ENCODE data around the gene ABCA9.

Gene ABCA9

DNA sequence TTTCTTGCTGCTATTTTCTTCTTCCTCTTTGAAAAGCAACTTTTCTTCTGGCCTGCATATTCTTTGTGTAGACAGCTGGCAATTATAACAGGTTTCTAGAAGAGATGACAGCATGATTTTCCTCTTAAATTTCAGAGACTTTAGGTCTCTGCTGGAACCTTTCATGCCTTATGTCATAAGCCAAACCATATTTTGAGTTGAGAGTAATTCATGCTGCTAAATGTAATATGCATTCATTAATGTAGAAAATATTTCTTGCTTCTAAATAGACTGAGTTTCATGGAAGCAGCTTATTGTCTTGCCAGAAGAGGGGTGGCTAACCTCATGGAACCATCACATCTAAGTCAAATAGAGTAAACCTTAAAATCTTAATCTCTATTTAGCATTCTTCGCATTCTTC is 25.9 kb upstream of the ABCA9 start:
- POLR2A ChIA-PET, result no interaction called here
- Histone ChIP-seq H3K4me1 (ENCODE audit: control insufficient read depth, insufficient read depth, low read length) (no peaks in the 10 kb centered on the region), H3K4me3 (ENCODE audit: low read depth, low read length) (no peak overlapping the region), H3K27ac (ENCODE audit: extremely low read depth, low read depth, low read length) (no peak overlapping the region), H3K36me3 (ENCODE audit: control insufficient read depth in 2 of 2, insufficient read depth in 1 of 2, low read length in 2 of 2) (no peaks in the 10 kb centered on the region), H3K9me3 (ENCODE audit: control insufficient read depth, insufficient read depth, low read depth, low read length) (no peaks in the 10 kb centered on the region)
- TF ChIP-seq PRDM1 (tag by site-specific recombination; IDR thresholded peaks at IDR 0.05) (no peak), ZNF423 (tag by site-specific recombination; IDR thresholded peaks at IDR 0.05) (no peak), ZNF169 (tag by site-specific recombination; IDR thresholded peaks at IDR 0.05) (no peak), KLF9 (tag by site-specific recombination; IDR thresholded peaks at IDR 0.05; ENCODE audit: low read depth) (no peak), ZNF747 (tag by site-specific recombination; IDR thresholded peaks at IDR 0.05) (no peak), ZNF624 (tag by site-specific recombination; IDR thresholded peaks at IDR 0.05) (no peak), ZNF571 (tag by site-specific recombination; IDR thresholded peaks at IDR 0.05) (no peak), ZNF292 (tag by site-specific recombination; IDR thresholded peaks at IDR 0.05; ENCODE audit: borderline replicate concordance, low read depth) (no peak), ZFP3 (tag by site-specific recombination; IDR thresholded peaks at IDR 0.05; ENCODE audit: low read depth) (no peak), EGR2 (tag by site-specific recombination; IDR thresholded peaks at IDR 0.05; ENCODE audit: low read depth) (no peak), ZNF837 (tag by site-specific recombination; IDR thresholded peaks at IDR 0.05) (no peak), KLF8 (tag by site-specific recombination; IDR thresholded peaks at IDR 0.05) (no peak), ZNF23 (tag by site-specific recombination; IDR thresholded peaks at IDR 0.05; ENCODE audit: borderline replicate concordance) (no peak), ZNF311 (tag by site-specific recombination; IDR thresholded peaks at IDR 0.05; ENCODE audit: borderline replicate concordance) (no peak), GLIS1 (tag by site-specific recombination; IDR thresholded peaks at IDR 0.05) (no peak)
- TF ChIP-seq, protein P1, sequence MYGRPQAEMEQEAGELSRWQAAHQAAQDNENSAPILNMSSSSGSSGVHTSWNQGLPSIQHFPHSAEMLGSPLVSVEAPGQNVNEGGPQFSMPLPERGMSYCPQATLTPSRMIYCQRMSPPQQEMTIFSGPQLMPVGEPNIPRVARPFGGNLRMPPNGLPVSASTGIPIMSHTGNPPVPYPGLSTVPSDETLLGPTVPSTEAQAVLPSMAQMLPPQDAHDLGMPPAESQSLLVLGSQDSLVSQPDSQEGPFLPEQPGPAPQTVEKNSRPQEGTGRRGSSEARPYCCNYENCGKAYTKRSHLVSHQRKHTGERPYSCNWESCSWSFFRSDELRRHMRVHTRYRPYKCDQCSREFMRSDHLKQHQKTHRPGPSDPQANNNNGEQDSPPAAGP (tag by site-specific recombination; IDR thresholded peaks at IDR 0.05), result no peak
- TF ChIP-seq, protein P2, sequence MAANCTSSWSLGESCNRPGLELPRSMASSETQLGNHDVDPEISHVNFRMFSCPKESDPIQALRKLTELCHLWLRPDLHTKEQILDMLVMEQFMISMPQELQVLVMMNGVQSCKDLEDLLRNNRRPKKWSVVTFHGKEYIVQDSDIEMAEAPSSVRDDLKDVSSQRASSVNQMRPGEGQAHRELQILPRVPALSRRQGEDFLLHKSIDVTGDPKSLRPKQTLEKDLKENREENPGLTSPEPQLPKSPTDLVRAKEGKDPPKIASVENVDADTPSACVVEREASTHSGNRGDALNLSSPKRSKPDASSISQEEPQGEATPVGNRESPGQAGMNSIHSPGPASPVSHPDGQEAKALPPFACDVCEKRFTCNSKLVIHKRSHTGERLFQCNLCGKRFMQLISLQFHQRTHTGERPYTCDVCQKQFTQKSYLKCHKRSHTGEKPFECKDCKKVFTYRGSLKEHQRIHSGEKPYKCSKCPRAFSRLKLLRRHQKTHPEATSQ (tag by site-specific recombination; IDR thresholded peaks at IDR 0.05), result no peak
- TF ChIP-seq, protein P3, sequence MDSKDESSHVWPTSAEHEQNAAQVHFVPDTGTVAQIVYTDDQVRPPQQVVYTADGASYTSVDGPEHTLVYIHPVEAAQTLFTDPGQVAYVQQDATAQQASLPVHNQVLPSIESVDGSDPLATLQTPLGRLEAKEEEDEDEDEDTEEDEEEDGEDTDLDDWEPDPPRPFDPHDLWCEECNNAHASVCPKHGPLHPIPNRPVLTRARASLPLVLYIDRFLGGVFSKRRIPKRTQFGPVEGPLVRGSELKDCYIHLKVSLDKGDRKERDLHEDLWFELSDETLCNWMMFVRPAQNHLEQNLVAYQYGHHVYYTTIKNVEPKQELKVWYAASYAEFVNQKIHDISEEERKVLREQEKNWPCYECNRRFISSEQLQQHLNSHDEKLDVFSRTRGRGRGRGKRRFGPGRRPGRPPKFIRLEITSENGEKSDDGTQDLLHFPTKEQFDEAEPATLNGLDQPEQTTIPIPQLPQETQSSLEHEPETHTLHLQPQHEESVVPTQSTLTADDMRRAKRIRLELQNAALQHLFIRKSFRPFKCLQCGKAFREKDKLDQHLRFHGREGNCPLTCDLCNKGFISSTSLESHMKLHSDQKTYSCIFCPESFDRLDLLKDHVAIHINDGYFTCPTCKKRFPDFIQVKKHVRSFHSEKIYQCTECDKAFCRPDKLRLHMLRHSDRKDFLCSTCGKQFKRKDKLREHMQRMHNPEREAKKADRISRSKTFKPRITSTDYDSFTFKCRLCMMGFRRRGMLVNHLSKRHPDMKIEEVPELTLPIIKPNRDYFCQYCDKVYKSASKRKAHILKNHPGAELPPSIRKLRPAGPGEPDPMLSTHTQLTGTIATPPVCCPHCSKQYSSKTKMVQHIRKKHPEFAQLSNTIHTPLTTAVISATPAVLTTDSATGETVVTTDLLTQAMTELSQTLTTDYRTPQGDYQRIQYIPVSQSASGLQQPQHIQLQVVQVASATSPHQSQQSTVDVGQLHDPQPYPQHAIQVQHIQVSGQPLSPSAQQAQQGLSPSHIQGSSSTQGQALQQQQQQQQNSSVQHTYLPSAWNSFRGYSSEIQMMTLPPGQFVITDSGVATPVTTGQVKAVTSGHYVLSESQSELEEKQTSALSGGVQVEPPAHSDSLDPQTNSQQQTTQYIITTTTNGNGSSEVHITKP (tag by site-specific recombination; IDR thresholded peaks at IDR 0.05), result no peak
- TF ChIP-seq, protein P4, sequence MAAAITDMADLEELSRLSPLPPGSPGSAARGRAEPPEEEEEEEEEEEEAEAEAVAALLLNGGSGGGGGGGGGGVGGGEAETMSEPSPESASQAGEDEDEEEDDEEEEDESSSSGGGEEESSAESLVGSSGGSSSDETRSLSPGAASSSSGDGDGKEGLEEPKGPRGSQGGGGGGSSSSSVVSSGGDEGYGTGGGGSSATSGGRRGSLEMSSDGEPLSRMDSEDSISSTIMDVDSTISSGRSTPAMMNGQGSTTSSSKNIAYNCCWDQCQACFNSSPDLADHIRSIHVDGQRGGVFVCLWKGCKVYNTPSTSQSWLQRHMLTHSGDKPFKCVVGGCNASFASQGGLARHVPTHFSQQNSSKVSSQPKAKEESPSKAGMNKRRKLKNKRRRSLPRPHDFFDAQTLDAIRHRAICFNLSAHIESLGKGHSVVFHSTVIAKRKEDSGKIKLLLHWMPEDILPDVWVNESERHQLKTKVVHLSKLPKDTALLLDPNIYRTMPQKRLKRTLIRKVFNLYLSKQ (tag by site-specific recombination; IDR thresholded peaks at IDR 0.05; ENCODE audit: borderline replicate concordance), result no peak
- TF ChIP-seq, protein P5, sequence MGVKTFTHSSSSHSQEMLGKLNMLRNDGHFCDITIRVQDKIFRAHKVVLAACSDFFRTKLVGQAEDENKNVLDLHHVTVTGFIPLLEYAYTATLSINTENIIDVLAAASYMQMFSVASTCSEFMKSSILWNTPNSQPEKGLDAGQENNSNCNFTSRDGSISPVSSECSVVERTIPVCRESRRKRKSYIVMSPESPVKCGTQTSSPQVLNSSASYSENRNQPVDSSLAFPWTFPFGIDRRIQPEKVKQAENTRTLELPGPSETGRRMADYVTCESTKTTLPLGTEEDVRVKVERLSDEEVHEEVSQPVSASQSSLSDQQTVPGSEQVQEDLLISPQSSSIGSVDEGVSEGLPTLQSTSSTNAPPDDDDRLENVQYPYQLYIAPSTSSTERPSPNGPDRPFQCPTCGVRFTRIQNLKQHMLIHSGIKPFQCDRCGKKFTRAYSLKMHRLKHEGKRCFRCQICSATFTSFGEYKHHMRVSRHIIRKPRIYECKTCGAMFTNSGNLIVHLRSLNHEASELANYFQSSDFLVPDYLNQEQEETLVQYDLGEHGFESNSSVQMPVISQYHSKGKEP (tag by site-specific recombination; IDR thresholded peaks at IDR 0.05), result no peak
- CTCF ChIA-PET, result interaction anchor here (0.5 to 2.1 kb wide), 2 partner anchors 14 to 16 kb away, joined by 3 to 5 read pairs; no protein-coding TSS in a partner anchor
